HEK293 (cell line): Measurements from ENCODE around the gene KXD1.

Experiments
- CTCF ChIA-PET: fragments of 350-600 bp; formaldehyde crosslinking; extraction: SDS; loops from one replicate; lab custom pipeline; 2021; ENCODE audit warnings: antibody characterized with exemption; lab: Yijun Ruan, JAX
- POLR2A ChIA-PET: fragments of 300-600 bp; formaldehyde crosslinking; extraction: SDS; loops from one replicate; lab custom pipeline; 2020; ENCODE audit warnings: antibody characterized with exemption, inconsistent platforms; lab: Yijun Ruan, JAX
- H3K27ac ChIP-seq: fragments of 200-500 bp; sonication (Bioruptor generic); 2 replicates; pipeline ENCODE4 v1.5.1; 2014; ENCODE audit warnings: low read depth, low read length, control low read depth, inconsistent platforms; ENCODE audit errors: extremely low read depth
- H3K36me3 ChIP-seq, 2 experiments: fragments of 200-500 bp in 1 of 2; sonication (Bioruptor generic) in 1 of 2; 1 replicate in 1 of 2; 2 replicates in 1 of 2; pipeline ENCODE4 v1.5.1; 2014 to 2017; ENCODE audit warnings: inconsistent platforms in 2 of 2, low read length in 2 of 2; ENCODE audit not compliant: control insufficient read depth in 2 of 2, insufficient read depth in 1 of 2
- H3K4me1 ChIP-seq: fragments of 200-500 bp; sonication (Bioruptor generic); 2 replicates; pipeline ENCODE4 v1.5.1; 2014; ENCODE audit warnings: mild to moderate bottlenecking, low read length, inconsistent platforms; ENCODE audit not compliant: control insufficient read depth, insufficient read depth
- H3K4me3 ChIP-seq: 2 replicates; pipeline ENCODE4 v1.5.1; 2011; ENCODE audit warnings: low read depth, mild to moderate bottlenecking, control low read depth, low read length, moderate library complexity
- H3K9me3 ChIP-seq: fragments of 200-500 bp; sonication (Bioruptor generic); 2 replicates; pipeline ENCODE4 v1.5.1; 2014; ENCODE audit warnings: low read depth, low read length, inconsistent platforms; ENCODE audit not compliant: control insufficient read depth, insufficient read depth
- GLIS2 ChIP-seq: fragments of 450-650 bp; formaldehyde crosslinking; IDR thresholded peaks from 2 replicates; pipeline ENCODE4 v1.5.1; 2016; ENCODE audit warnings: missing biosample characterization, missing genetic modification characterization
- HIC1 ChIP-seq: fragments of 450-650 bp; formaldehyde crosslinking; IDR thresholded peaks from 2 replicates; pipeline ENCODE4 v1.5.1; 2016; ENCODE audit warnings: missing biosample characterization, missing genetic modification characterization
- HOXC10 ChIP-seq: sonication (generic); formaldehyde crosslinking; IDR thresholded peaks from 2 replicates; pipeline ENCODE4 v1.8.1; 2023; ENCODE audit warnings: mild to moderate bottlenecking, missing genetic modification reagents
- KLF1 ChIP-seq: fragments of 450-650 bp; formaldehyde crosslinking; IDR thresholded peaks from 2 replicates; pipeline ENCODE4 v1.5.1; 2016; ENCODE audit warnings: missing biosample characterization, missing genetic modification characterization
- MYNN ChIP-seq: fragments of 450-650 bp; formaldehyde crosslinking; IDR thresholded peaks from 2 replicates; pipeline ENCODE4 v1.5.1; 2016; ENCODE audit warnings: missing biosample characterization, missing genetic modification characterization, borderline replicate concordance
- MZF1 ChIP-seq: fragments of 450-650 bp; formaldehyde crosslinking; IDR thresholded peaks from 2 replicates; pipeline ENCODE4 v1.5.1; 2017; ENCODE audit warnings: missing biosample characterization, missing genetic modification characterization, borderline replicate concordance
- OSR2 ChIP-seq: fragments of 450-650 bp; formaldehyde crosslinking; IDR thresholded peaks from 2 replicates; pipeline ENCODE4 v1.5.1; 2016; ENCODE audit warnings: missing biosample characterization, missing genetic modification characterization
- PRDM1 ChIP-seq: fragments of 450-650 bp; formaldehyde crosslinking; IDR thresholded peaks from 2 replicates; pipeline ENCODE4; 2016; ENCODE audit warnings: missing biosample characterization, missing genetic modification characterization
- RBAK ChIP-seq: fragments of 450-650 bp; formaldehyde crosslinking; IDR thresholded peaks from 2 replicates; pipeline ENCODE4 v1.5.1; 2016; ENCODE audit warnings: missing biosample characterization, missing genetic modification characterization
- SCRT2 ChIP-seq: fragments of 450-650 bp; formaldehyde crosslinking; IDR thresholded peaks from 2 replicates; pipeline ENCODE4 v1.5.1; 2016; ENCODE audit warnings: missing biosample characterization, missing genetic modification characterization
- SETDB1 ChIP-seq: IDR thresholded peaks from one replicate; pipeline ENCODE4 v1.6.1; 2017; ENCODE audit warnings: mild to moderate bottlenecking, low read length, moderate library complexity, mixed read lengths; ENCODE audit not compliant: insufficient read length
- SP2 ChIP-seq: fragments of 450-650 bp; formaldehyde crosslinking; IDR thresholded peaks from 2 replicates; pipeline ENCODE4 v1.5.1; 2016; ENCODE audit warnings: missing biosample characterization, missing genetic modification characterization
- SP3 ChIP-seq: fragments of 450-650 bp; formaldehyde crosslinking; IDR thresholded peaks from 2 replicates; pipeline ENCODE4 v1.5.1; 2016; ENCODE audit warnings: missing biosample characterization, missing genetic modification characterization
- TRIM28 ChIP-seq: IDR thresholded peaks from 2 replicates; pipeline ENCODE4 v1.6.1; 2011; ENCODE audit warnings: low read length, control low read depth, borderline replicate concordance
- ZBTB48 ChIP-seq: fragments of 450-650 bp; formaldehyde crosslinking; IDR thresholded peaks from 2 replicates; pipeline ENCODE4 v1.5.1; 2016; ENCODE audit warnings: missing biosample characterization, missing genetic modification characterization
- ZBTB6 ChIP-seq: fragments of 450-650 bp; formaldehyde crosslinking; IDR thresholded peaks from 2 replicates; pipeline ENCODE4 v1.5.1; 2017; ENCODE audit warnings: missing biosample characterization, missing genetic modification characterization
- ZFP69B ChIP-seq: fragments of 450-650 bp; formaldehyde crosslinking; IDR thresholded peaks from 2 replicates; pipeline ENCODE4 v1.5.1; 2016; ENCODE audit warnings: missing biosample characterization, missing genetic modification characterization
- ZNF121 ChIP-seq: fragments of 450-650 bp; formaldehyde crosslinking; IDR thresholded peaks from 2 replicates; pipeline ENCODE4 v1.5.1; 2016; ENCODE audit warnings: missing biosample characterization, missing genetic modification characterization
- ZNF133 ChIP-seq: fragments of 450-650 bp; formaldehyde crosslinking; IDR thresholded peaks from 2 replicates; pipeline ENCODE4 v1.5.1; 2016; ENCODE audit warnings: missing biosample characterization, missing genetic modification characterization
- ZNF366 ChIP-seq: fragments of 450-650 bp; formaldehyde crosslinking; conservative IDR thresholded peaks from 2 replicates; pipeline ENCODE4 v1.5.1; 2016; ENCODE audit warnings: missing biosample characterization, missing genetic modification characterization
- ZNF48 ChIP-seq: fragments of 450-650 bp; formaldehyde crosslinking; IDR thresholded peaks from 2 replicates; pipeline ENCODE4 v1.5.1; 2016; ENCODE audit warnings: missing biosample characterization, missing genetic modification characterization
- ZNF510 ChIP-seq: fragments of 450-650 bp; formaldehyde crosslinking; IDR thresholded peaks from 2 replicates; pipeline ENCODE4 v1.5.1; 2018; ENCODE audit warnings: mild to moderate bottlenecking, missing genetic modification characterization, missing biosample characterization; ENCODE audit not compliant: insufficient replicate concordance
- ZNF513 ChIP-seq: fragments of 450-650 bp; IDR thresholded peaks from 2 replicates; pipeline ENCODE4 v1.5.1; 2018; ENCODE audit warnings: missing biosample characterization, missing genetic modification characterization
- ZNF514 ChIP-seq: fragments of 450-650 bp; formaldehyde crosslinking; IDR thresholded peaks from 2 replicates; pipeline ENCODE4 v1.5.1; 2016; ENCODE audit warnings: missing biosample characterization, missing genetic modification characterization
- ZNF529 ChIP-seq: fragments of 450-650 bp; formaldehyde crosslinking; IDR thresholded peaks from 2 replicates; pipeline ENCODE4 v1.5.1; 2017; ENCODE audit warnings: missing genetic modification characterization, missing biosample characterization; ENCODE audit not compliant: insufficient replicate concordance
- ZNF585B ChIP-seq: fragments of 450-650 bp; formaldehyde crosslinking; IDR thresholded peaks from 2 replicates; pipeline ENCODE4 v1.5.1; 2016; ENCODE audit warnings: missing biosample characterization, missing genetic modification characterization
- ZNF707 ChIP-seq: fragments of 450-650 bp; formaldehyde crosslinking; IDR thresholded peaks from 2 replicates; pipeline ENCODE4 v1.5.1; 2016; ENCODE audit warnings: missing biosample characterization, missing genetic modification characterization
- TF ChIP-seq, protein P1 (sequence below): fragments of 450-650 bp; formaldehyde crosslinking; IDR thresholded peaks from 2 replicates; pipeline ENCODE4 v1.5.1; 2016; ENCODE audit warnings: missing biosample characterization, missing genetic modification characterization

KXD1 gene

DNA sequence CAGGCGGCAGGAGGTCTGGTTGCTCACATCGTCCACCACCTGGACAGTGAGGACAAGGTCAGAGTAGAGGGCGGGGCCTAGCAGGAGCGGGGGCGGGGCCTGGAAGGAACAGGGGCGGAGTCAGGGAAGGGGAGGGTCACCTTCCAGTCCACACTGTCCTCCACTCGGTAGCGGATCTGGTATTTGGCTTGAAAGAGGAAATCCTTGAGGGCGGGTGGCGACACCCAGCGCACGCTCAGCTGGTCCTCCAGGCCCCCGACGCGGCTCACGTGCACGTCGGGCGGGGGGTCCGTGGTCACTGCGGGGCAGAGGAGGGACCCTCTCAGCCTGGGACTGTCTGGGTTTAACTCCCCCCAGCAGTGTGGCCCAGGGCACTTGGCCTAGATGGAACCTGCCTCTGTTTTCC, 39.1 kb downstream of the KXD1 start:
- CTCF ChIA-PET: no interaction called here

GRCh38 chr19:18597809-18598660, 40.4 kb downstream of the KXD1 start:
- CTCF ChIA-PET: interaction anchor here (0.6 to 0.9 kb wide), 3 partner anchors 54 to 120 kb away, joined by 3 read pairs; no protein-coding TSS in a partner anchor
- Histone ChIP-seq H3K9me3 (no peaks in the 10 kb centered on the region), H3K36me3 (no peaks in the 10 kb centered on the region), H3K27ac (no peak overlapping the region), H3K4me1 (no peaks in the 10 kb centered on the region), H3K4me3 (no peak overlapping the region)
- POLR2A ChIA-PET: no interaction called here
- TF ChIP-seq ZBTB48 (tag by site-specific recombination) (no peak), ZNF707 (tag by site-specific recombination) (no peak), OSR2 (no peak), ZNF585B (no peak), GLIS2 (tag by site-specific recombination) (no peak), ZFP69B (tag by site-specific recombination) (no peak)

More for the DNA sequence above, 39.1 kb downstream of the KXD1 start:
- POLR2A ChIA-PET: no interaction called here
- TF ChIP-seq KLF1 (peak; percentile 27; the same call in 1 of the 2 replicates), SP2 (peak; percentile 41), ZNF121 (no peak), ZNF513 (no peak), RBAK (tag by site-specific recombination) (no peak), SP3 (0 out of 2 replicates have a peak, but pooled peaks have one; percentile 28), MZF1 (tag by site-specific recombination) (no peak), SCRT2 (tag by site-specific recombination) (no peak), HOXC10 (CRISPR knock-in tag) (no peak), ZNF133 (tag by site-specific recombination) (no peak), ZBTB6 (tag by site-specific recombination) (no peak), ZNF514 (tag by site-specific recombination) (no peak)
- TF ChIP-seq, protein P1, sequence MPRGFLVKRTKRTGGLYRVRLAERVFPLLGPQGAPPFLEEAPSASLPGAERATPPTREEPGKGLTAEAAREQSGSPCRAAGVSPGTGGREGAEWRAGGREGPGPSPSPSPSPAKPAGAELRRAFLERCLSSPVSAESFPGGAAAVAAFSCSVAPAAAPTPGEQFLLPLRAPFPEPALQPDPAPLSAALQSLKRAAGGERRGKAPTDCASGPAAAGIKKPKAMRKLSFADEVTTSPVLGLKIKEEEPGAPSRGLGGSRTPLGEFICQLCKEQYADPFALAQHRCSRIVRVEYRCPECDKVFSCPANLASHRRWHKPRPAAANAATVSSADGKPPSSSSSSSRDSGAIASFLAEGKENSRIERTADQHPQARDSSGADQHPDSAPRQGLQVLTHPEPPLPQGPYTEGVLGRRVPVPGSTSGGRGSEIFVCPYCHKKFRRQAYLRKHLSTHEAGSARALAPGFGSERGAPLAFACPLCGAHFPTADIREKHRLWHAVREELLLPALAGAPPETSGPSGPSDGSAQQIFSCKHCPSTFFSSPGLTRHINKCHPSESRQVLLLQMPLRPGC (tag by site-specific recombination): no peak
- no peaks in the 10 kb centered on the region for H3K9me3 ChIP-seq
- no peak overlapping the region for H3K4me3 ChIP-seq
- H3K4me1 ChIP-seq: no peaks in the 10 kb centered on the region
- H3K36me3 ChIP-seq: no peaks in the 10 kb centered on the region
- no peak overlapping the region for H3K27ac ChIP-seq

DNA sequence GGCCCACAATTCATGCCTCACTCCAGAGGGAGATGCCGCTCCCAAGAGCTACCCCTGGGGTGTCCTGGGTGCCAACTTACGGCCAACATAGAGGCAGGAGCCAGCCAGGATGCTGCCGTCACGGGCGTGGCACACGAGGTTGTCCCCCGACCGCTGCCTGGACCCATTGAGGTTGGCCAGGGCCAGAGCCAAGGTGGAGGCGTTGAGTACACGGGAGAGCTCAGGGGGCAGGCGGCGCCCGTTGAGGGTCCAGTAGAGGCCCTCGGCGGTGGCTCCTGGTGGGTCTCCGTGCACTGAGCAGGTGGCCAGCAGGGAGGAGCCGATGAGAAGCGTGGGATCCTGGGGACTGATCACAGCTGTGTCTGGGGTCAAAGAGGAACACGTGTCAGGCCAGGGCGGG, 41.8 kb downstream of the KXD1 start:
- POLR2A ChIA-PET: interaction anchor here (0.6 to 0.9 kb wide), 2 partner anchors 11 to 41 kb away, joined by 3 to 6 read pairs; partner anchors contain the start of gene REX1BD
- Histone ChIP-seq H3K36me3 (no peaks in the 10 kb centered on the region), H3K4me1 (no peaks in the 10 kb centered on the region), H3K9me3 (no peaks in the 10 kb centered on the region), H3K4me3 (no peak overlapping the region), H3K27ac (no peak overlapping the region)
- CTCF ChIA-PET: interaction anchor here (0.6 kb wide), 1 partner anchor 90 kb away, joined by 8 read pairs; no protein-coding TSS in a partner anchor
- no peak for TF ChIP-seq HIC1 (tag by site-specific recombination)
- no peak for TF ChIP-seq ZNF529 (tag by site-specific recombination)
- no peak for TF ChIP-seq PRDM1 (tag by site-specific recombination)
- TF ChIP-seq TRIM28: no peak
- TF ChIP-seq ZNF366: no peak
- TF ChIP-seq ZNF510 (tag by site-specific recombination): no peak
- no peak for TF ChIP-seq MYNN (tag by site-specific recombination)
- no peak for TF ChIP-seq ZNF48 (tag by site-specific recombination)
- no peak for TF ChIP-seq SETDB1
